NCI-H2107 treated with DMSO at 0.1 percent for 48 hours (cell line): ENCODE results near the gene SMPDL3B.
"Not testable (repeated sequence)": the region's sequence is repeated elsewhere in the genome, so short reads cannot be mapped to it uniquely, and the experiment has no call there.

Source experiments
- DNase-seq: peaks from one replicate; lab custom pipeline; 2025; ENCODE audit not compliant: unreplicated experiment; lab: John Stamatoyannopoulos, UW

SMPDL3B gene

GRCh38 chr1:27967884-27968466, 33.2 kb downstream of the SMPDL3B start:
- DNase-seq, result no peak

GRCh38 chr1:27968692-27969091, 33.9 kb downstream of the SMPDL3B start:
- no peak for DNase-seq

GRCh38 chr1:27970401-27970800, 35.6 kb downstream of the SMPDL3B start:
- DNase-seq, result no peak

- peak; percentile 43 for DNase-seq
Measured at GRCh38 chr1:27971674-27972073, 36.9 kb downstream of the SMPDL3B start.

GRCh38 chr1:27972141-27972540, 37.3 kb downstream of the SMPDL3B start:
- no peak for DNase-seq

- DNase-seq, result no peak
Measured at GRCh38 chr1:27973771-27974416, 39.1 kb downstream of the SMPDL3B start.

- DNase-seq, result no peak
Measured at GRCh38 chr1:27974417-27974781, 39.6 kb downstream of the SMPDL3B start.

- DNase-seq, result peak; percentile 50
Measured at GRCh38 chr1:27979151-27979858, 44.5 kb downstream of the SMPDL3B start.

GRCh38 chr1:27979859-27980201, 45.0 kb downstream of the SMPDL3B start:
- no peak for DNase-seq

GRCh38 chr1:27980216-27980845, 45.5 kb downstream of the SMPDL3B start:
- DNase-seq, result no peak

GRCh38 chr1:27981145-27981544, 46.3 kb downstream of the SMPDL3B start:
- DNase-seq, result no peak

- DNase-seq, result no peak
Measured at GRCh38 chr1:27990920-27991537, 56.2 kb downstream of the SMPDL3B start.

- DNase-seq, result no peak
Measured at GRCh38 chr1:27992276-27992675, 57.5 kb downstream of the SMPDL3B start.

GRCh38 chr1:27993241-27993640, 58.4 kb downstream of the SMPDL3B start:
- DNase-seq, result no peak

GRCh38 chr1:27994060-27994459, 59.3 kb downstream of the SMPDL3B start:
- no peak for DNase-seq

- not testable (repeated sequence) for DNase-seq
Measured at GRCh38 chr1:27994526-27994925, 59.7 kb downstream of the SMPDL3B start.

GRCh38 chr1:27999055-27999454, 64.3 kb downstream of the SMPDL3B start:
- no peak for DNase-seq

GRCh38 chr1:28002600-28002999, 67.8 kb downstream of the SMPDL3B start:
- DNase-seq, result no peak

- DNase-seq, result not testable (repeated sequence)
Measured at GRCh38 chr1:28003117-28003516, 68.3 kb downstream of the SMPDL3B start.
